MV-4-11 (cell line): ENCODE results near the gene SPAG5.
A peak's percentile ranks its signal among the peaks of the same experiment; 100 is the strongest.

Experiments used
- DNase-seq: peaks from one replicate; lab custom pipeline; 2025; lab: John Stamatoyannopoulos, UW

Gene SPAG5

GRCh38 chr17:28573966-28574480 lies 24.8 kb downstream of the SPAG5 start:
- no peak for DNase-seq

GRCh38 chr17:28573521-28573920 lies 25.3 kb downstream of the SPAG5 start:
- no peak for DNase-seq

GRCh38 chr17:28573040-28573380 lies 25.8 kb downstream of the SPAG5 start:
- no peak for DNase-seq

- no peak for DNase-seq
Measured at GRCh38 chr17:28572259-28573039, 26.4 kb downstream of the SPAG5 start.

GRCh38 chr17:28571361-28572122 lies 27.3 kb downstream of the SPAG5 start, which contains the start of gene PIGS:
Gene PIGS (minus strand): TSS chr17:28571524. CDS start chr17:28571496, 28 bp downstream.
- DNase-seq, result peak; percentile 92

- DNase-seq, result no peak
Measured at GRCh38 chr17:28570716-28571360, 28.0 kb downstream of the SPAG5 start.

GRCh38 chr17:28569446-28569845 lies 29.4 kb downstream of the SPAG5 start:
- DNase-seq, result no peak

- DNase-seq, result peak; percentile 90
Measured at GRCh38 chr17:28567604-28568003, 31.2 kb downstream of the SPAG5 start.

GRCh38 chr17:28563475-28563874 lies 35.4 kb downstream of the SPAG5 start:
- DNase-seq, result no peak

- no peak for DNase-seq
Measured at GRCh38 chr17:28555022-28555421, 43.8 kb downstream of the SPAG5 start.

- DNase-seq, result no peak
Measured at GRCh38 chr17:28554565-28554964, 44.3 kb downstream of the SPAG5 start.

- no peak for DNase-seq
Measured at GRCh38 chr17:28553000-28553505, 45.8 kb downstream of the SPAG5 start.

GRCh38 chr17:28552176-28552999 lies 46.4 kb downstream of the SPAG5 start, which contains the start of gene UNC119:
Gene UNC119 (minus strand): TSS chr17:28552624. CDS start chr17:28552557, 67 bp downstream.
- DNase-seq, result peak; percentile 63

- DNase-seq, result no peak
Measured at GRCh38 chr17:28551421-28552175, 47.2 kb downstream of the SPAG5 start.

- DNase-seq, result no peak
Measured at GRCh38 chr17:28550858-28551257, 48.0 kb downstream of the SPAG5 start.

- peak; percentile 75 for DNase-seq
Measured at GRCh38 chr17:28549236-28550132, 49.3 kb downstream of the SPAG5 start.

- no peak for DNase-seq
Measured at GRCh38 chr17:28548417-28549130, 50.3 kb downstream of the SPAG5 start.

GRCh38 chr17:28547623-28548416 lies 51.0 kb downstream of the SPAG5 start:
- DNase-seq, result peak; percentile 90
